ENCODE measurements around the gene PPP2R2B. TPM values are rescaled to one million over a fixed set of nuclear protein-coding genes. Genes with fewer than 3 reads are reported as not detected.

The PPP2R2B gene
- total RNA-seq, 1 experiment from 2014 or later, result not detected

DNA sequence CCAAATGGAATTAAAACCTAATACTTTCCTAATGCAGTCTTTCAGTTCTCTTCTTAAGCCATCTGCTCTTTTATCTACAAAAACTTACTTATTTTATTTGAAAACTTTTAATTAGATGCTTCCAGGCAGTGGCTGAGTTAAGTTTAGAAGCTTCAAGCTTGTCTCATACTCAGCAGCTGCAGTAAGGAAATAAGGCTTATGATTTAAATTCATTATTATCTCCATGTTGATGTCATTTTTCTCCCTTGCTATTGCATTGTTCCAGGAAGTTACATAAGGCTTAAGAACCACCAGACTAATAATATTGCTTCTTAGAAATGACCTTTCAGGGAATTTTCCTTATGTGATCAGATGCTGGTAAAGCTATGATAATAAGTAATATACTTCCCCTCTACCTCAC is 119.6 kb downstream of the PPP2R2B start:
- ATAC-seq (no peak), DNase-seq (no peak)
- Histone ChIP-seq H3K79me2 (ENCODE audit: low read length) (no peaks in the 10 kb centered on the region), H3K4me2 (ENCODE audit: low read length) (no peak overlapping the region), H3K4me1 (ENCODE audit: insufficient read depth, low read length) (no peaks in the 10 kb centered on the region), H3K4me3 (ENCODE audit: low read length) (no peak overlapping the region), H3K9ac (ENCODE audit: low read length) (no peak overlapping the region), H3K9me2 (replicated peaks; ENCODE audit: low read length) (no peaks in the 10 kb centered on the region), H3K9me3 (ENCODE audit: low read length) (no peaks in the 10 kb centered on the region), H3K27ac (ENCODE audit: low read length) (no peak overlapping the region), H2AFZ (ENCODE audit: low read length) (no peak overlapping the region), H3F3A (ENCODE audit: low read length, unreplicated experiment) (no peaks in the 10 kb centered on the region), H3K27me3 (ENCODE audit: low read length) (peaks cover 51% of the 10 kb centered on the region), H3K36me3 (ENCODE audit: low read depth, low read length) (no peaks in the 10 kb centered on the region), H4K20me1 (ENCODE audit: low read length) (no peaks in the 10 kb centered on the region)
- ChIA-PET CTCF (no interaction called here), POLR2A (ENCODE audit: unreplicated experiment) (no interaction called here)
- TF ChIP-seq, protein P1, sequence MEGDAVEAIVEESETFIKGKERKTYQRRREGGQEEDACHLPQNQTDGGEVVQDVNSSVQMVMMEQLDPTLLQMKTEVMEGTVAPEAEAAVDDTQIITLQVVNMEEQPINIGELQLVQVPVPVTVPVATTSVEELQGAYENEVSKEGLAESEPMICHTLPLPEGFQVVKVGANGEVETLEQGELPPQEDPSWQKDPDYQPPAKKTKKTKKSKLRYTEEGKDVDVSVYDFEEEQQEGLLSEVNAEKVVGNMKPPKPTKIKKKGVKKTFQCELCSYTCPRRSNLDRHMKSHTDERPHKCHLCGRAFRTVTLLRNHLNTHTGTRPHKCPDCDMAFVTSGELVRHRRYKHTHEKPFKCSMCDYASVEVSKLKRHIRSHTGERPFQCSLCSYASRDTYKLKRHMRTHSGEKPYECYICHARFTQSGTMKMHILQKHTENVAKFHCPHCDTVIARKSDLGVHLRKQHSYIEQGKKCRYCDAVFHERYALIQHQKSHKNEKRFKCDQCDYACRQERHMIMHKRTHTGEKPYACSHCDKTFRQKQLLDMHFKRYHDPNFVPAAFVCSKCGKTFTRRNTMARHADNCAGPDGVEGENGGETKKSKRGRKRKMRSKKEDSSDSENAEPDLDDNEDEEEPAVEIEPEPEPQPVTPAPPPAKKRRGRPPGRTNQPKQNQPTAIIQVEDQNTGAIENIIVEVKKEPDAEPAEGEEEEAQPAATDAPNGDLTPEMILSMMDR (conservative IDR thresholded peaks at IDR 0.05; ENCODE audit: low read depth, low read length), result no peak
- no peak for TF ChIP-seq EZH2phosphoT487 (IDR thresholded peaks at IDR 0.05; ENCODE audit: borderline replicate concordance, low read length)
- BruUV-seq (replicated peaks), result no TSS peak
- intact Hi-C loops (cut with micrococcal nuclease), result no loop called here

DNA sequence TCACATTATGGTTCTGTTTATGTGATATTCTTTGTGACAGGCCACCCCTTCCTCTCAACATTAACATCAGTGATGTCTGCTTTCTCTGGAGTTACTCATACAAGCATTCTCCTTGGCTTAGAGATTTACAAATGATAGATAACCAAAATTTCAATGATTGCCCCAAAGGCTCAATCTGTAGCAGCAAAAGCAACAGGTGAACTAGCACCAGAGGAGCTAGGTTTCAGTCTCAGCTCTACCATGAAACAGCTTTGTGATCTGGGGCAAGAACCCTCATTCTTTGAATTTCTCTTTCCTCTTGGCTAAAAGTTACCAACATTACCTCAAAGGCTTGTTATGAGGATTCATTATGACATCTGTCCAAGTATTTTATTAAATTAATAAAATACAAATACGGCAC is 120.5 kb downstream of the PPP2R2B start:
- ChIA-PET POLR2A (ENCODE audit: unreplicated experiment) (no interaction called here), CTCF (no interaction called here)
- no peaks in the 10 kb centered on the region for H3K36me3 ChIP-seq (ENCODE audit: low read depth, low read length)
- H3K9me3 ChIP-seq (ENCODE audit: low read length), result no peaks in the 10 kb centered on the region
- peaks cover 52% of the 10 kb centered on the region for H3K27me3 ChIP-seq (ENCODE audit: low read length)
- no TSS peak for BruUV-seq (replicated peaks)
- TF ChIP-seq EZH2phosphoT487 (IDR thresholded peaks at IDR 0.05; ENCODE audit: borderline replicate concordance, low read length) (no peak), EZH2 (IDR thresholded peaks at IDR 0.05; ENCODE audit: low read length, unreplicated experiment) (no peak)
- TF ChIP-seq, protein P1 (conservative IDR thresholded peaks at IDR 0.05; ENCODE audit: low read depth, low read length), result no peak
- no peak overlapping the region for H3K9ac ChIP-seq (ENCODE audit: low read length)
- no peaks in the 10 kb centered on the region for H3K79me2 ChIP-seq (ENCODE audit: low read length)
- ATAC-seq (no peak), DNase-seq (no peak)
- H4K20me1 ChIP-seq (ENCODE audit: low read length), result no peaks in the 10 kb centered on the region
- intact Hi-C loops (cut with micrococcal nuclease), result no loop called here
- H3K27ac ChIP-seq (ENCODE audit: low read length), result no peak overlapping the region
- H3K4me1 ChIP-seq (ENCODE audit: insufficient read depth, low read length), result no peaks in the 10 kb centered on the region
- H3K4me2 ChIP-seq (ENCODE audit: low read length), result no peak overlapping the region
- H3K9me2 ChIP-seq (replicated peaks; ENCODE audit: low read length), result no peaks in the 10 kb centered on the region
- H3F3A ChIP-seq (ENCODE audit: low read length, unreplicated experiment), result no peaks in the 10 kb centered on the region
- H2AFZ ChIP-seq (ENCODE audit: low read length), result no peak overlapping the region
- H3K4me3 ChIP-seq (ENCODE audit: low read length), result no peak overlapping the region

DNA sequence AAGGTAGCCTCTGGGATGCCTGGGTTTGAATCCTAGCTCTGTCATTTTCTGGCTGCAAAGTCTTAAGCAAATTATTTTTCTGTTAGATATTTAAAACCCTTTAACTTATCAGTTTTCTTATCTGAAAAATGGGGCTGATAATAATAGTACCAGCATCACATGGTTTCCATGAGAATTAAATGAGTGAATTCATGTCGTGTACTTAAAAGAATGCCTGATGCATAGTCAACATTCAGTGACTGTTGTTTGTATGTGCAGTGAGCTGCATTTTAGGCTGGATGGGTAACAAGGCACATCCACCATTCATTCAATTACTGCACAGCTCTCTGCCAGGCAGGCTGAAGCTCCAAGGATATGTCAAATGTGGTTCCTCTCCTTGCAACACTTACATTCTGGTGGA is 122.0 kb downstream of the PPP2R2B start:
- no peak for DNase-seq
- CTCF ChIA-PET, result interaction anchor here (0.6 kb wide), 1 partner anchor 57 kb away, joined by 6 read pairs; no protein-coding TSS in a partner anchor
- intact Hi-C loops (cut with micrococcal nuclease), result no loop called here
- Histone ChIP-seq H4K20me1 (ENCODE audit: low read length) (no peaks in the 10 kb centered on the region), H3K27ac (ENCODE audit: low read length) (no peak overlapping the region), H3K4me1 (ENCODE audit: insufficient read depth, low read length) (no peaks in the 10 kb centered on the region), H3K9ac (ENCODE audit: low read length) (no peak overlapping the region), H3K9me2 (replicated peaks; ENCODE audit: low read length) (no peaks in the 10 kb centered on the region), H3K79me2 (ENCODE audit: low read length) (no peaks in the 10 kb centered on the region), H3K9me3 (ENCODE audit: low read length) (no peaks in the 10 kb centered on the region), H3F3A (ENCODE audit: low read length, unreplicated experiment) (no peaks in the 10 kb centered on the region), H3K4me2 (ENCODE audit: low read length) (no peak overlapping the region), H3K4me3 (ENCODE audit: low read length) (no peak overlapping the region), H3K36me3 (ENCODE audit: low read depth, low read length) (no peaks in the 10 kb centered on the region), H2AFZ (ENCODE audit: low read length) (no peak overlapping the region), H3K27me3 (ENCODE audit: low read length) (peaks cover 52% of the 10 kb centered on the region)
- TF ChIP-seq EZH2phosphoT487 (IDR thresholded peaks at IDR 0.05; ENCODE audit: borderline replicate concordance, low read length), result no peak
- TF ChIP-seq, protein P1 (conservative IDR thresholded peaks at IDR 0.05; ENCODE audit: low read depth, low read length), result no peak
- TF ChIP-seq EZH2 (IDR thresholded peaks at IDR 0.05; ENCODE audit: low read length, unreplicated experiment), result no peak
- no peak for ATAC-seq
- BruUV-seq (replicated peaks), result no TSS peak
- POLR2A ChIA-PET (ENCODE audit: unreplicated experiment), result no interaction called here

Measured in PC-3 (cell line).